OCI-LY7 (cell line): ENCODE measurements around the gene ZNF827.

Source experiments
- CTCF ChIP-seq: fragments of 200-600 bp; sonication (generic); conservative IDR thresholded peaks from 2 replicates; pipeline ENCODE4 v1.5.1; 2014; ENCODE audit warnings: mild to moderate bottlenecking, antibody characterized with exemption, low read length, moderate library complexity, mixed read lengths
- EZH2phosphoT487 ChIP-seq: fragments of 200-600 bp; sonication (generic); IDR thresholded peaks from 2 replicates; pipeline ENCODE4 v1.6.1; 2018; ENCODE audit warnings: low read depth, borderline replicate concordance, mild to moderate bottlenecking, mixed run types, antibody characterized with exemption, low read length, moderate library complexity, mixed read lengths

- TF ChIP-seq CTCF (no peak), EZH2phosphoT487 (no peak)
Observed at GRCh38 chr4:145934434-145935047, 4.1 kb downstream of the ZNF827 start.
